DMS53 (cell line): ENCODE data around the gene ATP2B2.

Experiments
- DNase-seq: peaks from one replicate; lab custom pipeline; 2025; lab: John Stamatoyannopoulos, UW

Gene ATP2B2

GRCh38 chr3:10529809-10530208 lies 24.4 kb upstream of the ATP2B2 start:
- DNase-seq = no peak

DNA sequence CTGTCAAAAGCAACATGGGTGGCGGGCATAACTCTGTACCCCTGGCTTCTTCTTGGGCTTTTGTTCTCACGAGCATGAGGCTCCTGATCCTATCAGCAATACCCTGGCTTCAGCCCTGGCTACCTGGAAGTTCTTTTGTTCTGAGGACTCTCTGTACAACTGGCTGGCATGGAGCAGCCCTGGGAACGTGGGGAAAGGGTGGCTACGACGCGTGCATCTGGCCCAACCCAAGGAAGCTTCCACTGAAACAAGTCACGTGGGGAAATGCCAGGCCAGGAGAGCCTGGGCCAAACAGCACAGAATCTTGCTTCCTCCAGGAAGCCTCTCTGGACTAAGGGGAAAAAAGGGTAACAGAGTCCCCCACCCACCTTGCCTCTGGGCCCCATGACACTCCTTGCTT lies 22.7 kb upstream of the ATP2B2 start:
- no peak for DNase-seq

GRCh38 chr3:10527295-10528001 lies 22.1 kb upstream of the ATP2B2 start:
- DNase-seq = no peak

DNA sequence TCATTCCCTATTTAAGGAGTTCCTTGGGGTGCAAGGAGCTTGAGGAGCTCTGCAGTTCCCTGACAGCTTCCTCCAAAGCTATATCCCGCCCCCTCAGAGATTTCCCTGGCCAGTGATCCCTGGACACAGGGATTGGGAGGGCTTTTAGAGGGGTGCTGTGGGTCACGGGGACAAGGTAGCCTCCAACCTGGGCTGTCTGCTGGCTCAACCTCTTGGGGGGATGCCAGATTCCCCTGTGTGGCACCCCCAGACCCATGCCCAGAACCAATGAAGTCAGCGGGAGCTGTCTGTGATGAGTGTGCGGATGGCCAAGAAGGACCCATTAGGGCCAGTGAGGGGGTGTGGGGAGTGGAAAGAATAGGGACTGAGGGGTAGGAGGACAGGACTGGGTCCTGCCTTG lies 21.0 kb upstream of the ATP2B2 start:
- DNase-seq = no peak

- DNase-seq = peak; percentile 40
These were observed 19.5 kb upstream of the ATP2B2 start for GRCh38 chr3:10524799-10525301.

GRCh38 chr3:10524270-10524669 lies 18.9 kb upstream of the ATP2B2 start:
- no peak for DNase-seq

DNA sequence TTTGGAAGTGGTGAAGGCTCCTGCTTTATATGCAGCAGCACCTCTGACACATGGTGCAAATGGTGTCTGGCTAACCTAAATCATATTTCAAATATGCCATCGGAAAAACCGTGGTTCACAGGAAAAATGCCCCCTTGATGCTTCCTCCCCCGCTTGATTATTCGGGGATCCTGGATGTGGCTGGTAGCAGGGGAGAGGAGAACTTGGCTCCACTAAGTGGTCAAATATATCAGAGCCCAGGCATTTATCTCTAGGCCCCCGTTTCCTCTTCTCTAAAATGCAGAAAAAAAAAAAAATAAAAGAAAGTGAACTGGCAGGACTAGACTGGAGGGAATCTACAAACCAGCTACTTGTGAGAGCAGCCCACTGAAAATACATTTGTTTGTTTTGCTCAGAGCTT lies 18.2 kb upstream of the ATP2B2 start:
- DNase-seq = no peak

DNA sequence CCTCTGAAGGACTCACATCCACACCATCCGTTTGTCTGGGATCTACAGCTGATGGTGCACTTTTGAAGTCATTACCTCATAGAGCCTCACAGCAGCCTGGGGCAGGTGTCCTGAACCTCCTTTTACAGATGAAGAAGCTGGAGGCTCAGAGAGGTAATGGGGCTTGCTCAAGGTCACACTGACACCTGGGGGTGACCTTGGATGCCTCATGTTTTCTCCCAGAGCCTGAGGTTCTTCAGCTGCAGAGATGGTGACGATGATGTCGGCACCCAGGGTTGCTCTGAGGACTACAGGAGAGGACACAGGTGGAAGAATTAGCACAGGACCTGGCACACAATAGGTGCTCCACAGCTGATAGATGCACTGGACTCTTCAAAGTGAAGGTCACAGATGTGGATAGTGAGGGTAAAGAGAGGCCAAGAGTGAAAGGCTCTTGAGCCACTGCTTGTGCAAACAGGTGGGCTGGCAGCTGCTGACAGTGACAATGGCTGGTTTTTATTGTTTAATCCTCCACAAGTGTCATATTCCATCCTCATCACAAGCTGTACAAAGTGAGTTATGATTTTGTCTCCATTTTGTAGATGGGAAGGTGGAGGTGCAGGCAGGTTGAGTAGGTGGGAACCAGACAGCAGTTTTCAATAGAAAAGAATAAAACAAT lies 17.4 kb upstream of the ATP2B2 start:
- peak; percentile 69 for DNase-seq

DNA sequence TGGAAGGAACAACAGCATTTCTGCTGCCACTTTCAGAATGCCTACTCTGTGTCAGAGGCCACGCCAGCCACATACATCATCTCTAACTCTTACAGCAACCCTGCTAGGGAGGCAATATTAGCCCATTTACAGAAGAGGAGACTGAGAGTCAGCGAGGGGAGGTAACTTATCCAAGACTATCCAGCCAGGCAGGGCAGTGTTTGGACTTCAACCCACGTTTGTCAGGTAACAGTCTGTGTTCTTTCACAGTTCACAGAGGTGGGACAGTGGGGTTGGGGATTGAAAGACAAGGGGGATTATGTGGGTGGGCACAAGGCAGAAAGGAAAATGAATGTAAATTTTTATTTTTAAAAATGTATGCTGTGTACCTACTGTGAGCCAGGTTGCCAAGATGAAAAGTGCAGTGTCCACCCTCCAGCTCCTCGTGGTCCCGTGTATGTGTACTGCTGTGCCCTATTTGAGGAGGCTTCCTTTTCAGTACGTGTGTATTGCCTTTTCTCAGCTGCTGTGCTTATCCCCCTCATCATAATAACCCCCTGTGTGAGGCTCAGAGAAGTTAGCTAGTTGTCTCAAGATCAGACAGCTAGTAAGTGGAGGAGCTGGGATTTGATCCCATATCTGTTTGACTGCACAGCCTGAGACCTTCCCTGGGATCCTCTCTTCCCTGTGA lies 16.5 kb upstream of the ATP2B2 start:
- no peak for DNase-seq

DNA sequence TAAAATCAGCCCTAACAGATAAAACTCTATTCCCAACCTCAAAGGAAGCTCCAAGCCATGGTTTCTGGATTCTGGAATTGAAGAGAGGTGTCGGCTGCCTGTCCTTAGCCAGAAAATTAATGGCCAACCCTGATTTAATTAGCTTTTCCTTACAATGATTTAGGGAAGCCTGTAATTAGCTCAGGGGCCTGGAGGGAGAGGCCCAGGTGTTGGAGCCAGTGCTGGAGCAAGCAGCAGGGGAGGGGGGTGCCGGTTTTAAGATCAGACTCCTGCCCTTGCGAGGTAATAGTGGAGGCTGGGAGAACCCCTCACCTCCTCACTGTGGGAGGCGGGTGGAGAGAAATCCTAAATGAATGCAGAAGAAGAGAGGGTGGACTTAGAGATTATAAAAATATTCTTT lies 14.7 kb upstream of the ATP2B2 start:
- no peak for DNase-seq

DNA sequence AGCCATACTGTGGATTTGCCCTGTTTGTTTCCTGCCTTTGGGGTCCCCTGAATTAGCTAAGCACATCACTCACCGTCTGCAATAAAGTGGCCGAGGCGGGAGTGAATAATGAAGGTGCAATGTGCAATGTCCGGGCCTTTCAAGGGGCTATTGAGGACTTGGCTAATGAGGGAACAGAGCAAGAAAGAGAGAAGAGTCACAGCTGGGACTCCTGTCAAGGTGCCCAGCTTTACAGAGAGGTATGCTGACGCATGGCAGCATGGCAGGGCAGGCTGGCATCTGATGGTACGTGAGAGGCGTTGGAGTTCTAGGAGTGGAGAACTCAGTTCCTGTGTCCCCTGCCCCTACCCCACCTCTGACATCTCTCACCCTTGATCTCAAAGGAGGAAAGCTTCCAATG lies 13.8 kb upstream of the ATP2B2 start:
- DNase-seq = no peak

DNA sequence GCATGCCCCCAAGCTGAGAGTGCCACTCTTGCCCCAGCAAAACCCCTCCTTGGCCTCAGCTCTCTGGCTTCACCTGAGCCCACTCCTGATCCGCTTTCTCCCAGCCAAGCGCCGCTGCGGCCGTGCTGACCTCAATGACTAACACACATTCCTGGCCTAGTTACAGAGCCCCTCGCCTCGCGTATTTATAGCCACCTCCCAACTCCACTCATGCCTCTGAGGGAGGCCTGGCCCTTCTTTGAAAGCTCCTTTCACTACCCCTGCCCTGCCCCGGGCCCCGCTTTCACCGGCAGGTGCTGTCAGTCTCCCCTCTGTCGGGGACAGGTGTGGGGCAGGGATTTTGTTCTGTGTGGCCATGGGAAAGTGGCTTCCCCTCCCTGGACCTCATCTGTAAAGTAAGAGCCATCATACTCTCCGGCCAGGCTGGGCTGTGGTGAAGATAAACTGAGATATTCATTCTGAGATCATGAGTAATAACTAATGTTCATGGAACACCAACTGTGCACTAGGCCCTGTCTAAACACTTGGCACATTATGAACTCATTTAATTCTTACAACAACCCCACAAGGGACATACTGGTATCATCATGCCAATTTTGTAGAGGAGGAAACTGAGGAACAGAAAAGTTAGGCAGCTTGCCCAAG lies 13.2 kb upstream of the ATP2B2 start:
- no peak for DNase-seq

GRCh38 chr3:10517627-10518026 lies 12.2 kb upstream of the ATP2B2 start:
- no peak for DNase-seq

- DNase-seq = no peak
These were observed 11.4 kb upstream of the ATP2B2 start for GRCh38 chr3:10516544-10517452.

DNA sequence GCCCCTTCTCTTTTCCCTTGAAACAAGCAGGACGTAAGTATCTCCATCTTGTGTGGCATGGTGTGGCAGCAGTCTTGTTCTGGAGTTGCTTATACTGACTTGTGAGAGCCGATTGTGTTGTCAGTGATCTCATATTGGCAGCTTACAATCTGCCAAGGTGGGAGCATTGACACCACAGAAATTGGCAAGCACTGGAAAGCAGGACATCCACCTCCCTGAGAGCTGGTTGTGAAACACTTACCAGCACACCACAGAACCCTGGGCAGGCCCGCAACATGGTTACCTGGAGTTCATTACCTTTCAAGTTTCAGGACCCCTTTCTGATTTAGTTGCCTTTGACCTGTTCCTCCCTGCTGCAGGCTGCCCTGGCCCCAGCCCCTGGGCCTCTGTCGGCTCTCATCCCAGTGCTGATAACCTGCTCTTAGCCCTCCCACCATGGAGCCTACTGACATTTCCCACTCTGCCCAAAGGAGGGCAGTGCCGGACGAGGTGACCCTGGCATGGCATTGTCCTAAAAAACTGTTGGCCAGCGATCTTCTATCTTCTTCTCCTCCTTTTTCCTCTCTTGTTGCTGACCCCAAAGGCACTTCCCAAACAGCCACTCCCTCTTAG lies 10.6 kb upstream of the ATP2B2 start:
- DNase-seq = no peak

DNA sequence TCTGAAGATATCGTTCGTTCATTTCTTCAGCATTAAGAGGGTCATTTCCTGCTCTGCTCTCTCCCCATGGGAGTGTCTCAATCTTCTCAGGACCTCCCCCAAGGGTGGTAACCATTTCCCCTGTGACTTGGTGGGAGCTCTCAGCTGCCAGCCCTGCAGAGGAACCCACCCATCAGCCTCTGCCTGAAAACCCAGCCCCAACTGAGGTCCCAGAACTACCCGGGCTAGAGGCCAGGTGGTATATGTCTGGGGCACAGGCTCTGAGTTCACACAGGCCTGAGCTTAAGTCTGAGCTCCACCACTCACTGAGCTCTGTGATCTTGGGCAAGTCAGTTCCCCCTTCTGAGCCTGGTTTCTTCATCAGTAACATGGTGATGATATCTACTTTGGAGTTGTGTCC lies 10.0 kb upstream of the ATP2B2 start:
- no peak for DNase-seq

DNA sequence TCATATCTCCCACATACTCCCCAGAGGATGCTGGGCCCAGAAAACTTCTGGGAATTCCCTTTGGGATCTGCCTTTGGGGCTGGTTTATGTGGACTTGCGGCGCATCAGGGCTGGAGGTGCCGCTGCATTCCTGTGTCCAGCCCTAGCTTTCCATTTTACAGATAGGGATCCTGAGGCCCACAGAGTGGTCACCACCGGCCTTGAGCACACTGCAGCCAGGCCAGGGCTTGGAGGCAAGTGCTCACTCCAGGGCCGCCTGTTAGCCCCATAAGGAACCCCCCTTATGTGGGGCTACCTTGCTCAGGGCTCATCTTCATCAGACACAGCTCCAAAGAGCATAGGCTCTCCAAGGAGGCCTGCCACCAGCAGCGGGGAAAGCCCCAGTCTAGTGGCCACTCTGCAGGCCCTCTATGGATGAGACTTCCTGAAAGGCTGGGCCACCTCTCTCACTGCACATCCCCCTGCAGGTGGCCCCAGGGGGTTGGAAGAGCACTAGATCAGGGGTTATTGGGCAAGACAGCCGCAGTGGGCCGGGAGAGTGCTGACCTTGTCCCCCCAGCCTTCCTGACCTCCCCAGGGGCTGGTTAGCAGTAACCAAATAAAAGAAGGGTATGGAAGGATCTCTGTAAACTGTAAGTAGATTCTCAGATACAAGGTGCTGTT lies 9.2 kb upstream of the ATP2B2 start:
- no peak for DNase-seq

DNA sequence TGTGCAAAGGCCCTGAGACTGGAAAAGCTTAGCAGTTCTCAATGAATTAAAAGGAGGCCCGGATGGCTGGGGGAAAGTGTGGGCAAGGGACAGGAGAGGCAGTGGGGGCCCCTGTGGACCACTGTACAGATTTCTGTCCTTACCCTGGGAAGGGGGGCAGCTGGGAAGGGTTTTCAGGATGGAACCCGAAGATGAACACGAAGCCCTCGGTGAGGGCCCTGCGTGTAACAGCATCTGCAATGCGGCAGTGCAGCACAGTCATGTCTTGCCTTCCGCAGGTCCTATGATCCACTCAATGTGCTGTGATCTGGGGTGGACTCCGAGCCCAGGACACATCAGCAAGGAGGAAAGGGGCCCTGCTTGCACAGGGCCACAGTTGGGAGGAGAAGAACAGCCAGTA lies 7.9 kb upstream of the ATP2B2 start:
- DNase-seq = no peak

GRCh38 chr3:10512687-10513086 lies 7.3 kb upstream of the ATP2B2 start:
- no peak for DNase-seq

GRCh38 chr3:10511809-10512494 lies 6.6 kb upstream of the ATP2B2 start:
- DNase-seq = no peak
